Endothelial cell of umbilical vein (primary cell): Measurements from ENCODE around the gene SPOUT1. TPM values are rescaled to one million over a fixed set of nuclear protein-coding genes. Genes with fewer than 3 reads are reported as not detected.

Experiments
- BruUV-seq: library from RNA; stranded (reverse); fragments of 400-500 nt; replicated peaks from 2 replicates; lab custom pipeline; 2021; lab: Mats Ljungman, UMichigan
- CTCF ChIA-PET: fragments of 300-600, 350-600 bp; sonication (Branson Sonifier 250); formaldehyde crosslinking; loops from one replicate; lab custom pipeline; 2021; ENCODE audit warnings: antibody characterized with exemption, inconsistent platforms; lab: Charles Lee
- POLR2A ChIA-PET: fragments of 300-600, 350-600 bp; sonication (Branson Sonifier 250); formaldehyde crosslinking; loops from one replicate; lab custom pipeline; 2021; ENCODE audit warnings: antibody characterized with exemption, inconsistent platforms; lab: Charles Lee
- DNase-seq: peaks from one replicate; pipeline ENCODE4 v3.0.0-alpha.2; 2011; ENCODE audit warnings: low read depth, low spot score
- FAIRE-seq: peaks from 2 replicates; lab custom pipeline; 2011; peaks lifted over from hg19 to GRCh38; lab: Jason Lieb, UNC
- H2AFZ ChIP-seq: 2 replicates; pipeline ENCODE4 v1.6.0; 2012; ENCODE audit warnings: low read depth, low read length, control low read depth, inconsistent platforms
- H3K27ac ChIP-seq: 2 replicates; pipeline ENCODE4 v1.5.1; 2011; ENCODE audit warnings: low read depth, mild to moderate bottlenecking, control low read depth, low read length, moderate library complexity; ENCODE audit not compliant: insufficient read depth
- H3K27me3 ChIP-seq, 2 experiments: 2 replicates each; pipeline versions ENCODE4 v1.6.0 to v1.6.1; 2011; ENCODE audit warnings: low read length in 2 of 2, mixed read lengths in 1 of 2; ENCODE audit not compliant: control insufficient read depth in 2 of 2, insufficient read depth in 2 of 2
- H3K36me3 ChIP-seq, 2 experiments: 2 replicates in 1 of 2; 3 replicates in 1 of 2; pipeline ENCODE4 v1.5.1; 2011; ENCODE audit warnings: low read length in 2 of 2, mild to moderate bottlenecking in 1 of 2, moderate library complexity in 1 of 2; ENCODE audit not compliant: control insufficient read depth in 2 of 2, insufficient read depth in 2 of 2; ENCODE audit errors: extremely low read depth in 1 of 2
- H3K4me1 ChIP-seq: 3 replicates; pipeline ENCODE4 v1.5.1; 2011; ENCODE audit warnings: mild to moderate bottlenecking, low read length; ENCODE audit not compliant: control insufficient read depth, insufficient read depth; ENCODE audit errors: extremely low read depth
- H3K4me2 ChIP-seq: 2 replicates; pipeline ENCODE4 v1.6.1; 2011; ENCODE audit warnings: low read length, control low read depth, mixed read lengths; ENCODE audit not compliant: insufficient read depth
- H3K4me3 ChIP-seq, 3 experiments: fragments of 200-600 bp in 1 of 3; sonication (generic), shearing (Covaris generic) in 1 of 3; replicated peaks in 1 of 3; 2 replicates each; pipeline ENCODE4 v1.5.1; 2011 to 2016; ENCODE audit warnings: control low read depth in 3 of 3, low read length in 3 of 3, mild to moderate bottlenecking in 2 of 3, inconsistent platforms in 1 of 3, low read depth in 1 of 3, moderate library complexity in 1 of 3; ENCODE audit not compliant: insufficient read depth in 1 of 3
- H3K79me2 ChIP-seq: 2 replicates; pipeline ENCODE4 v1.6.0; 2012; ENCODE audit warnings: low read length, inconsistent platforms; ENCODE audit not compliant: control insufficient read depth, insufficient read depth
- H3K9ac ChIP-seq: replicated peaks from 2 replicates; pipeline ENCODE3; 2011; ENCODE audit warnings: low read length, control low read depth; ENCODE audit not compliant: insufficient read depth; ENCODE audit errors: extremely low read depth
- H3K9me1 ChIP-seq: replicated peaks from 3 replicates; pipeline ENCODE4 v1.6.0; 2011; ENCODE audit warnings: mild to moderate bottlenecking, low read length; ENCODE audit not compliant: control insufficient read depth, insufficient read depth; ENCODE audit errors: extremely low read depth
- H3K9me3 ChIP-seq: replicated peaks from 2 replicates; pipeline ENCODE4 v1.5.1; 2012; ENCODE audit warnings: low read length, inconsistent platforms; ENCODE audit not compliant: control insufficient read depth, insufficient read depth
- H4K20me1 ChIP-seq: replicated peaks from 2 replicates; pipeline ENCODE3; 2011; ENCODE audit warnings: mild to moderate bottlenecking, low read length; ENCODE audit not compliant: control insufficient read depth, insufficient read depth; ENCODE audit errors: extremely low read depth
- EZH2 ChIP-seq: IDR thresholded peaks from 2 replicates; pipeline ENCODE4 v1.6.1; 2012; ENCODE audit warnings: borderline replicate concordance, low read depth, mild to moderate bottlenecking, moderate library complexity, low read length, inconsistent platforms; ENCODE audit not compliant: severe bottlenecking
- FOS ChIP-seq: IDR thresholded peaks from 2 replicates; pipeline ENCODE4 v1.6.1; 2011; ENCODE audit warnings: mild to moderate bottlenecking, low read length, moderate library complexity, borderline replicate concordance; ENCODE audit not compliant: insufficient read depth
- GATA2 ChIP-seq: IDR thresholded peaks from 2 replicates; pipeline ENCODE4 v1.7.0; 2011; ENCODE audit warnings: low read depth, mild to moderate bottlenecking, moderate library complexity, mixed read lengths, low read length; ENCODE audit not compliant: insufficient read length, insufficient read depth
- JUN ChIP-seq: IDR thresholded peaks from 2 replicates; pipeline ENCODE4 v1.6.1; 2011; ENCODE audit warnings: borderline replicate concordance, low read depth; ENCODE audit not compliant: insufficient read length, insufficient read depth
- MAX ChIP-seq: IDR thresholded peaks from 2 replicates; pipeline ENCODE4 v1.6.1; 2011; ENCODE audit not compliant: insufficient read depth, insufficient read length
- MYC ChIP-seq: IDR thresholded peaks from one replicate; pipeline ENCODE4 v1.6.1; 2011; ENCODE audit warnings: mild to moderate bottlenecking, low read depth, low read length
- POLR2A ChIP-seq: IDR thresholded peaks from 2 replicates; pipeline ENCODE4 v1.6.1; 2012; ENCODE audit warnings: low read depth, mild to moderate bottlenecking, control low read depth, low read length
- dilution Hi-C: fragments of 300-500 bp; cut with MboI; formaldehyde crosslinking; loops from one replicate; pipeline ENCODE4 v1.15.0; 2019; ENCODE audit warnings: low sequenced_read_pairs; ENCODE audit not compliant: extremely low pct_ligation_motif_present
- intact Hi-C: fragments of 100-400 bp; cut with micrococcal nuclease; formaldehyde crosslinking; loops from one replicate; pipeline ENCODE4 v1.10.0; 2022
- polyA plus RNA-seq, 4 experiments: library from polyadenylated mRNA; depleted of rRNA in 3 of 4; stranded (reverse) in 3 of 4; unstranded in 1 of 4; fragments of >200 nt; gene quantifications; 2 replicates each; pipeline versions ENCODE4 v1.2.1 to v1.2.3, GENCODE V29; 2011 to 2012; ENCODE audit warnings: missing spikeins in 1 of 4
- total RNA-seq: library from RNA; stranded (reverse); gene quantifications from 2 replicates; pipeline ENCODE4 v1.2.3, GENCODE V29; 2021
- TF ChIP-seq, protein P1 (sequence below), 2 donors: IDR thresholded peaks; 1 replicate in 1 of 2; 2 replicates in 1 of 2; pipeline ENCODE4 v1.5.1; 2011; ENCODE audit warnings: low read length in 2 of 2, mild to moderate bottlenecking in 2 of 2, moderate library complexity in 2 of 2, control low read depth in 1 of 2, inconsistent platforms in 1 of 2, low read depth in 1 of 2; ENCODE audit not compliant: insufficient read depth in 1 of 2; ENCODE audit errors: extremely low read depth in 1 of 2

The SPOUT1 gene
- total and polyA plus RNA-seq, 2 donors (not counting 3 experiments of a cell fraction or from before 2014, with no cell fraction given): 50.4 to 51.6 TPM

DNA sequence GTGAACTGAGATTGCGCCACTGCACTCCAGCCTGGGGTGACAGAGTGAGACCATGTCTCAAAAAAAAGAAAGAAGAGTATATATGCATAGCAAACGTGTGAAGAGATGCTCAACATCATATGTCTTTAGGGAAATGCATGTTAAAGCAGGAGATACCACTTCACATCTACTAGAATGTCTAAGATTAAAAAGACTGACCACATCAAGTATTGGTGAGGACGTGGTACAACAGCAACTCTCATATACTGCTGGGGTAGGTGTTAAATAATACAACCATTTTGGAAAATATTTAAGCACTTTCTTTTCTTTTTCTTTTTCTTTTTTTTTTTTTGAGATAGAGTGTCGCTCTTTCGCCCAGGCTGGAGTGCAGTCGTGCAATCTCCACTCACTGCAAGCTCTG, 44.2 kb downstream of the SPOUT1 start:
- TF ChIP-seq MYC (no peak), MAX (no peak), POLR2A (no peak), JUN (no peak), GATA2 (no peak), FOS (no peak), EZH2 (no peak)
- TF ChIP-seq, protein P1, sequence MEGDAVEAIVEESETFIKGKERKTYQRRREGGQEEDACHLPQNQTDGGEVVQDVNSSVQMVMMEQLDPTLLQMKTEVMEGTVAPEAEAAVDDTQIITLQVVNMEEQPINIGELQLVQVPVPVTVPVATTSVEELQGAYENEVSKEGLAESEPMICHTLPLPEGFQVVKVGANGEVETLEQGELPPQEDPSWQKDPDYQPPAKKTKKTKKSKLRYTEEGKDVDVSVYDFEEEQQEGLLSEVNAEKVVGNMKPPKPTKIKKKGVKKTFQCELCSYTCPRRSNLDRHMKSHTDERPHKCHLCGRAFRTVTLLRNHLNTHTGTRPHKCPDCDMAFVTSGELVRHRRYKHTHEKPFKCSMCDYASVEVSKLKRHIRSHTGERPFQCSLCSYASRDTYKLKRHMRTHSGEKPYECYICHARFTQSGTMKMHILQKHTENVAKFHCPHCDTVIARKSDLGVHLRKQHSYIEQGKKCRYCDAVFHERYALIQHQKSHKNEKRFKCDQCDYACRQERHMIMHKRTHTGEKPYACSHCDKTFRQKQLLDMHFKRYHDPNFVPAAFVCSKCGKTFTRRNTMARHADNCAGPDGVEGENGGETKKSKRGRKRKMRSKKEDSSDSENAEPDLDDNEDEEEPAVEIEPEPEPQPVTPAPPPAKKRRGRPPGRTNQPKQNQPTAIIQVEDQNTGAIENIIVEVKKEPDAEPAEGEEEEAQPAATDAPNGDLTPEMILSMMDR (IDR thresholded peaks at IDR 0.05; ENCODE audit: extremely low read depth in 1 of 2, insufficient read depth in 1 of 2, low read depth in 1 of 2, low read length in 2 of 2): no peak
- H3K9ac ChIP-seq: no peak overlapping the region
- H3K27ac ChIP-seq: no peak overlapping the region
- H3K9me1 ChIP-seq: no peaks in the 10 kb centered on the region
- H3K4me1 ChIP-seq: peaks cover 11% of the 10 kb centered on the region
- no peak overlapping the region for H2AFZ ChIP-seq
- CTCF ChIA-PET: interaction anchor here (1.4 kb wide), 1 partner anchor 33 kb away, joined by 3 read pairs; the partner anchor contains the start of gene ENDOG
- no peaks in the 10 kb centered on the region for H3K9me3 ChIP-seq
- H3K27me3 ChIP-seq: no peaks in the 10 kb centered on the region
- no peaks in the 10 kb centered on the region for H3K36me3 ChIP-seq
- no peak for FAIRE-seq
- BruUV-seq: no TSS peak
- dilution Hi-C loops: no loop called here
- POLR2A ChIA-PET: no interaction called here
- no peak overlapping the region for H3K4me2 ChIP-seq
- H3K79me2 ChIP-seq: peaks cover 13% of the 10 kb centered on the region
- no peak overlapping the region for H3K4me3 ChIP-seq
- no peak for DNase-seq
- intact Hi-C loops: loop anchor here (5.0 kb wide), 1 partner anchor 53 kb away; no protein-coding TSS in a partner anchor
- no peaks in the 10 kb centered on the region for H4K20me1 ChIP-seq
